ENCODE results near the gene SCAF11.

DNA sequence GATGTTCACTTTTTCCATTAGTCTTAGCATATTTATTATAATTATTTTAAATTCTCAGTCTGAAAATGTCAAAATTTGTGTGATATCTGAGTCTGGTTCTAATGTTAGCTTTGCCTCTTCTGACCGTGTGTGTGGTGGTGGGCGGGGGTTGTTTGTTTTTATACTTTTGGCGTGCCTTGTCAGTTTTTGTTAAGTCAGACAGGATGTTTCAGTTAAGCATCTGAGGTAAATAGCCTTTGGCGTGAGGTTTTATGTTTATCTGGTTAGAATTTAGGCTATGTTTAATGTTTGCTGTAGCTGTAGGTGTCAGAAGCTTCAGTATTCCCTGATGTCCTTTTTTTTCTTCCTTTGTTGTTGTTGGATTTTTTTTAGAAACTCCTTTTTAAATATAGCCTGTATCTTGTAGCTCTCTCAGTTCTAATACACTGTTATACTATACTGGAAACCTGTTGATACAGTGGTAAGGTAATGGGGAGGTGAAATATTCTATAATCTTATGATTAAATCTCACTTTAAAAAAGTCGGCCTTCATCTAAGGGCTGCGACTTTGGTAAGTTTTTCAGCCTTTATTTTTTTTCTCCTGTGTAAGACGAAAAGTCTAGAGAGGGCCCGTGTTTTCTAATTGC is 111.6 kb downstream of the SCAF11 start:
- no peak for TF ChIP-seq POLR2A (IDR thresholded peaks at IDR 0.05)
- no peak for TF ChIP-seq CTCF (IDR thresholded peaks at IDR 0.05)

Data from heart left ventricle (tissue), 13 donors.